Stomach (tissue), 9 donors: ENCODE results near the gene PRKG1. TPM values are rescaled to one million over a fixed set of nuclear protein-coding genes. Genes with fewer than 3 reads are reported as not detected.

Source experiments
- DNase-seq, 2 donors: peaks; one replicate each; pipeline versions ENCODE4 v3.0.0 to v3.0.0-alpha.2; 2013 to 2019
- H3K27ac ChIP-seq, 5 donors: fragments of 200-600 bp in 4 of 5; sonication (generic) in 4 of 5; one replicate each; pipeline ENCODE4 v1.5.1; 2013 to 2019; ENCODE audit warnings: mild to moderate bottlenecking in 1 of 5, moderate library complexity in 1 of 5
- H3K27me3 ChIP-seq, 3 donors: fragments of 200-600 bp; sonication (generic); one replicate each; pipeline ENCODE4 v1.5.1; 2017 to 2019; ENCODE audit warnings: mixed run types in 1 of 3
- H3K36me3 ChIP-seq, 4 donors: fragments of 200-600 bp; sonication (generic); 1 replicate in 3 of 4; 2 replicates in 1 of 4; pipeline ENCODE4 v1.5.1; 2016 to 2019
- H3K4me1 ChIP-seq, 4 donors: fragments of 200-600 bp; sonication (generic); one replicate each; pipeline ENCODE4 v1.5.1; 2016 to 2019
- H3K4me3 ChIP-seq, 4 donors: fragments of 200-600 bp; sonication (generic) in 3 of 4; one replicate each; pipeline ENCODE4 v1.5.1; 2016 to 2019; ENCODE audit warnings: mild to moderate bottlenecking in 1 of 4
- H3K9me3 ChIP-seq, 4 donors: fragments of 200-600 bp; sonication (generic); one replicate each; pipeline ENCODE4 v1.5.1; 2016 to 2019
- EP300 ChIP-seq: sonication (generic); formaldehyde crosslinking; IDR thresholded peaks from one replicate; pipeline ENCODE4 v1.6.1; 2017; ENCODE audit warnings: antibody characterized with exemption
- POLR2A ChIP-seq, 4 donors: fragments of 450-650 bp; IDR thresholded peaks; one replicate each; pipeline ENCODE4 v1.6.1; 2016; ENCODE audit warnings: antibody characterized with exemption in 4 of 4, control low read depth in 2 of 4, mild to moderate bottlenecking in 1 of 4, moderate library complexity in 1 of 4
- POLR2AphosphoS5 ChIP-seq, 3 donors: sonication (generic); formaldehyde crosslinking; IDR thresholded peaks; one replicate each; pipeline ENCODE4 v1.6.1; 2016; ENCODE audit warnings: antibody characterized with exemption in 3 of 3
- WGBS, 5 donors: extraction: QIAGEN DNeasy Blood & Tissue Kit in 3 of 5; methylation state at CpG; one replicate each; pipeline versions ENCODE4 v1.1.5 to v1.1.7; 2013 to 2018; 5-methylcytosine and 5-hydroxymethylcytosine counted together
- intact Hi-C: fragments of 100-400 bp; cut with DNase I; formaldehyde crosslinking; loops from one replicate; pipeline ENCODE4 v1.15.1; 2023; ENCODE audit warnings: low total_unique reads
- polyA plus RNA-seq, 3 donors: library from polyadenylated mRNA; stranded (reverse); fragments of 200-250 nt; gene quantifications; one replicate each; pipeline ENCODE4 v1.2.3, GENCODE V29; 2013
- total RNA-seq, 5 donors: library from RNA; depleted of rRNA; stranded (reverse); fragments of >200 nt; gene quantifications; one replicate each; pipeline versions ENCODE4 v1.1.0 to v1.2.3, GENCODE V29; 2014 to 2016
- TF ChIP-seq, protein P1 (sequence below), 7 experiments: fragments of 450-650 bp in 4 of 7; fragments of 200-600 bp in 3 of 7; sonication (generic) in 3 of 7; IDR thresholded peaks; one replicate each; pipeline ENCODE4 v1.5.1; 2016 to 2019; ENCODE audit warnings: antibody characterized with exemption in 7 of 7, control low read depth in 2 of 7, mild to moderate bottlenecking in 1 of 7
- donor health status: healthy with polysubstance abuse.
- donor health status: Bipolar disorder and iron deficiency.
- donor health status: healthy.

PRKG1 gene
- total and polyA plus RNA-seq, 8 donors = 1.5 to 89.2 (median 14.3) TPM

DNA sequence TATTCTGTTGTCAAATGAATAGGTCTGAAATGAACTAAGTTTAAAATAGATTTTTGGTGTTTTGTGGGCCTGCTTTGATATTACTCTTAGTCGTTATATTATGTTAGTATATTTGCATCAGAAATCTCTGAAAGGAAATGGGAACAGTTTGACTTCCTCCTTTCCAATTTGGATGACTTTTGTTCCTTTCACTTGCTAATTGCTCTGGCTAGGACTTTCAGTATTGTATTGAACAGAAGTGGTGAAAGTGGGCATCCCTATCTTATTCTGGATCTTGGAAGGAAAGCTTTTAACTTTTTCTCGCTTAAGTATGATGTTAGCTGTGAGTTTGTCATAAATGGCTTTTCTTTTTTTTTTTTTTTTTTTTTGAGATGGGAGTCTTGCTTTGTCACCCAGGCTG is 966.2 kb downstream of the PRKG1 start:
- 38 to 77% (median 69%) methylated on average over 2 of the region's 2 CpGs for WGBS, 5 donors
- Histone ChIP-seq H3K9me3 (no peaks in the 10 kb centered on the region), H3K27me3 (no peaks in the 10 kb centered on the region), H3K4me1 (no peaks in the 10 kb centered on the region), H3K27ac (no peak overlapping the region), H3K4me3 (no peak overlapping the region), H3K36me3 (no peaks in the 10 kb centered on the region)
- no peak for DNase-seq
- TF ChIP-seq, protein P1, sequence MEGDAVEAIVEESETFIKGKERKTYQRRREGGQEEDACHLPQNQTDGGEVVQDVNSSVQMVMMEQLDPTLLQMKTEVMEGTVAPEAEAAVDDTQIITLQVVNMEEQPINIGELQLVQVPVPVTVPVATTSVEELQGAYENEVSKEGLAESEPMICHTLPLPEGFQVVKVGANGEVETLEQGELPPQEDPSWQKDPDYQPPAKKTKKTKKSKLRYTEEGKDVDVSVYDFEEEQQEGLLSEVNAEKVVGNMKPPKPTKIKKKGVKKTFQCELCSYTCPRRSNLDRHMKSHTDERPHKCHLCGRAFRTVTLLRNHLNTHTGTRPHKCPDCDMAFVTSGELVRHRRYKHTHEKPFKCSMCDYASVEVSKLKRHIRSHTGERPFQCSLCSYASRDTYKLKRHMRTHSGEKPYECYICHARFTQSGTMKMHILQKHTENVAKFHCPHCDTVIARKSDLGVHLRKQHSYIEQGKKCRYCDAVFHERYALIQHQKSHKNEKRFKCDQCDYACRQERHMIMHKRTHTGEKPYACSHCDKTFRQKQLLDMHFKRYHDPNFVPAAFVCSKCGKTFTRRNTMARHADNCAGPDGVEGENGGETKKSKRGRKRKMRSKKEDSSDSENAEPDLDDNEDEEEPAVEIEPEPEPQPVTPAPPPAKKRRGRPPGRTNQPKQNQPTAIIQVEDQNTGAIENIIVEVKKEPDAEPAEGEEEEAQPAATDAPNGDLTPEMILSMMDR (IDR thresholded peaks at IDR 0.05) = no peak
- TF ChIP-seq EP300 (no peak), POLR2AphosphoS5 (IDR thresholded peaks at IDR 0.05) (no peak), POLR2A (IDR thresholded peaks at IDR 0.05) (no peak)
- intact Hi-C loops = no loop called here

DNA sequence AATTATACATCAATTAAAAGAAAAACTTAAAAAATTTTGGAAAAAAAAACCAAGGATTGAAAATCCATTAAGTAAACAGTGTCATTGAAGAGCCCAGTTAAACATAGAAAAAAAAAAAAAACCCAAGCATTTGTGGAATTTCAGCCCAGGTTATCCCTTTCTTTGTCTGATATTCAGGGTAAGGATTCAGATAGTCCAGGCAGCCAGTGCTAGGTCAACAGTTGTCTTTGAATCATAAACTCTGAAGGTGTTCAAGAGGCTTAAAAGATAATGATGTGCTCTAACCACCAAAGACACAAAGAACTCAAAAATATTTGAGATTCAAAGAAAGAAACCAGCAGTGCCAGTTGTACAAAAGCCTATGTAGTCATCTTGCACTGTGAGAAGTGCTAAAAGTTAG is 969.5 kb downstream of the PRKG1 start:
- intact Hi-C loops = no loop called here
- no peak for DNase-seq
- H3K4me1 ChIP-seq = no peaks in the 10 kb centered on the region
- no peak for TF ChIP-seq EP300
- TF ChIP-seq POLR2AphosphoS5 (IDR thresholded peaks at IDR 0.05) = no peak
- TF ChIP-seq, protein P1 (IDR thresholded peaks at IDR 0.05) = no peak
- TF ChIP-seq POLR2A (IDR thresholded peaks at IDR 0.05) = no peak
- H3K27ac ChIP-seq = no peak overlapping the region
- no peaks in the 10 kb centered on the region for H3K27me3 ChIP-seq
- no peaks in the 10 kb centered on the region for H3K36me3 ChIP-seq
- no peak overlapping the region for H3K4me3 ChIP-seq
- H3K9me3 ChIP-seq = no peaks in the 10 kb centered on the region

DNA sequence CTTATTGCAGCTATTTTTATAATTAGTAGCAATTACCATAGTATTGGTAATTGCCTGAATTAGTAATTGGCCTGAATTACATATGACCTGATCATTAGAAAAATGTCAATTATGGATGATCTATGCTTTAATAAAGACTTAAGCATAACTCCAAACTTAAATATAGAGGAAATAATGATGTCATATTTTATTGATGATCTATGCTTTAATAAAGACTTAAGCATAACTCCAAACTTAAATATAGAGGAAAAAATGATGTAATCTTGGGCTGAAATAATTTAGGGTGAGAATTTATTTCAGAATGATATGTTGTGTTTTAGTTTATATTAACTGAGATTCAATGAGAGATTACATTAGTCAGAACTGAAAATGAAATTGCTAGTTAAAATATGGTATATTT is 973.8 kb downstream of the PRKG1 start:
- no peaks in the 10 kb centered on the region for H3K27me3 ChIP-seq
- H3K4me1 ChIP-seq = no peaks in the 10 kb centered on the region
- H3K36me3 ChIP-seq = no peaks in the 10 kb centered on the region
- no peak for DNase-seq
- no peak overlapping the region for H3K27ac ChIP-seq
- intact Hi-C loops = no loop called here
- TF ChIP-seq EP300 (no peak), POLR2A (IDR thresholded peaks at IDR 0.05) (no peak), POLR2AphosphoS5 (IDR thresholded peaks at IDR 0.05) (no peak)
- TF ChIP-seq, protein P1 (IDR thresholded peaks at IDR 0.05) = no peak
- H3K9me3 ChIP-seq = no peaks in the 10 kb centered on the region
- no peak overlapping the region for H3K4me3 ChIP-seq

GRCh38 chr10:52050429-52051047 is 976.3 kb downstream of the PRKG1 start:
- Histone ChIP-seq H3K27ac (no peak overlapping the region), H3K36me3 (no peaks in the 10 kb centered on the region), H3K9me3 (no peaks in the 10 kb centered on the region), H3K4me1 (no peaks in the 10 kb centered on the region), H3K27me3 (no peaks in the 10 kb centered on the region), H3K4me3 (no peak overlapping the region)
- no peak for TF ChIP-seq POLR2A (IDR thresholded peaks at IDR 0.05)
- DNase-seq = no peak
- intact Hi-C loops = no loop called here
- WGBS, 5 donors = 65 to 75% (median 70%) methylated on average over 3 of the region's 3 CpGs

DNA sequence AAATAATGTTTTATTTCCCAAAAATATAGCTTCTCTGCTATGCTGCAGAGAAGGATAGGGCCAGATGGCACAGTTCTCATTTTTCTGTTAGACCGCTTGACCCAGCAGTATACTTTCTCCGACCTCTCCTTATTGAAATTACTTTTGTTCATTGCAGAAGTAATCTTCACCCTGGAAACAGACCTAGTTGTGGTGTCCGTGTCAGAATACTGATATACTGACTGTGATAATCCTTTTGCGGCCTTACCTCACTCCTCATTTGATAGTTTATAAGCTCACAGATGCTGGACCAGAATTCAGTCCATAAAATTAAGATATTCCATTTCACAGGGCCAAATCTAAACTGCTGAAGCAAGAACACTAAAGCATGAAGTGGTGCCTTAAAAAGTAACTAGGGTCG is 979.2 kb downstream of the PRKG1 start:
- Histone ChIP-seq H3K4me1 (no peaks in the 10 kb centered on the region), H3K27ac (no peak overlapping the region), H3K9me3 (no peaks in the 10 kb centered on the region), H3K36me3 (no peaks in the 10 kb centered on the region), H3K27me3 (no peaks in the 10 kb centered on the region), H3K4me3 (no peak overlapping the region)
- no peak for DNase-seq
- WGBS, 5 donors = 82 to 90% (median 87%) methylated on average over 5 of the region's 5 CpGs
- TF ChIP-seq POLR2AphosphoS5 (IDR thresholded peaks at IDR 0.05) = no peak
- TF ChIP-seq POLR2A (IDR thresholded peaks at IDR 0.05) = no peak
- TF ChIP-seq EP300 = no peak
- TF ChIP-seq, protein P1 (IDR thresholded peaks at IDR 0.05) = no peak
- intact Hi-C loops = no loop called here
